AG04450 (cell line): ENCODE data around the gene FAM50B. TPM values are rescaled to one million over a fixed set of nuclear protein-coding genes. Genes with fewer than 3 reads are reported as not detected.
A peak's percentile ranks its signal among the peaks of the same experiment; 100 is the strongest.

Source experiments
- CTCF ChIA-PET: fragments of 300-600, 350-600 bp; formaldehyde crosslinking; extraction: SDS; loops from one replicate; lab custom pipeline; 2022; ENCODE audit warnings: antibody characterized with exemption, inconsistent platforms; lab: Charles Lee
- POLR2A ChIA-PET: fragments of 350-600 bp; formaldehyde crosslinking; extraction: SDS; loops from one replicate; lab custom pipeline; 2021; ENCODE audit warnings: antibody characterized with exemption, inconsistent platforms; lab: Yijun Ruan, JAX
- DNase-seq: peaks from one replicate; pipeline ENCODE4 v3.0.0-alpha.2; 2011; ENCODE audit warnings: low read depth, low spot score
- H3K27ac ChIP-seq: one replicate; pipeline ENCODE4 v1.5.1; 2012; ENCODE audit warnings: low read depth, low read length, control low read depth
- H3K27me3 ChIP-seq: one replicate; pipeline ENCODE4 v1.6.0; 2012; ENCODE audit warnings: low read length; ENCODE audit not compliant: control insufficient read depth, insufficient read depth
- H3K4me3 ChIP-seq: 2 replicates; pipeline ENCODE4 v1.5.1; 2011; ENCODE audit warnings: mild to moderate bottlenecking, low read depth, low read length, control low read depth
- H3K9me3 ChIP-seq: 2 replicates; pipeline ENCODE4 v1.5.1; 2012; ENCODE audit warnings: low read length; ENCODE audit not compliant: control insufficient read depth, insufficient read depth
- polyA plus RNA-seq: library from polyadenylated mRNA; depleted of rRNA; stranded (reverse); fragments of >200 nt; gene quantifications from 2 replicates; pipeline ENCODE4 v1.2.3, GENCODE V29; 2011
- TF ChIP-seq, protein P1 (sequence below): IDR thresholded peaks from 2 replicates; pipeline ENCODE4 v1.5.1; 2011; ENCODE audit warnings: low read depth, low read length, control low read depth, inconsistent platforms

FAM50B gene
- polyA plus RNA-seq, 1 experiment: 4.5 TPM

DNA sequence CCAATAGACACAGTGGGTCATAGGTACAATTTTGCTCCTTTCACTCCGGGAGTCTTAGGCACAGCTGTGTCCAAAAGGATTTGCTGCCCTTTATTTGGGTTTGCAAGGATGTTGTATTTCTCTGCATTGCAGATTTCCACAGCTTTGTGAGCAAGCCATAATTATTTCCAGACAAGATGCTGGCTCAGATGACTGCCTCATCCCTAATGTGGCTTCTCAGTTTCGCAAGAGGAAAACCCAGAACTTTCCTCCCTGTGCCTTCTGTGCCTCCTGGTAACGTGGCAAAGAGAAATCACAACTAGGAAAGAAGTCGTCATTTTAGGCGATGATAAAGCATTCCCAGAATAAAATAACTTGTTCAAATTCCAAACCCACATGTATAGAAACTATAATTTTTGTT lies 33.7 kb downstream of the FAM50B start:
- ChIA-PET CTCF (interaction anchor here (0.8 to 2.7 kb wide), 2 partner anchors 33 to 95 kb away, joined by 3 to 13 read pairs; partner anchors contain the start of gene FAM50B), POLR2A (interaction anchor here (0.6 kb wide), 1 partner anchor 100 kb away, joined by 5 read pairs; no protein-coding TSS in a partner anchor)
- H3K4me3 ChIP-seq: no peak overlapping the region
- TF ChIP-seq, protein P1, sequence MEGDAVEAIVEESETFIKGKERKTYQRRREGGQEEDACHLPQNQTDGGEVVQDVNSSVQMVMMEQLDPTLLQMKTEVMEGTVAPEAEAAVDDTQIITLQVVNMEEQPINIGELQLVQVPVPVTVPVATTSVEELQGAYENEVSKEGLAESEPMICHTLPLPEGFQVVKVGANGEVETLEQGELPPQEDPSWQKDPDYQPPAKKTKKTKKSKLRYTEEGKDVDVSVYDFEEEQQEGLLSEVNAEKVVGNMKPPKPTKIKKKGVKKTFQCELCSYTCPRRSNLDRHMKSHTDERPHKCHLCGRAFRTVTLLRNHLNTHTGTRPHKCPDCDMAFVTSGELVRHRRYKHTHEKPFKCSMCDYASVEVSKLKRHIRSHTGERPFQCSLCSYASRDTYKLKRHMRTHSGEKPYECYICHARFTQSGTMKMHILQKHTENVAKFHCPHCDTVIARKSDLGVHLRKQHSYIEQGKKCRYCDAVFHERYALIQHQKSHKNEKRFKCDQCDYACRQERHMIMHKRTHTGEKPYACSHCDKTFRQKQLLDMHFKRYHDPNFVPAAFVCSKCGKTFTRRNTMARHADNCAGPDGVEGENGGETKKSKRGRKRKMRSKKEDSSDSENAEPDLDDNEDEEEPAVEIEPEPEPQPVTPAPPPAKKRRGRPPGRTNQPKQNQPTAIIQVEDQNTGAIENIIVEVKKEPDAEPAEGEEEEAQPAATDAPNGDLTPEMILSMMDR: no peak
- peak; percentile 53 for DNase-seq
- H3K27me3 ChIP-seq: no peaks in the 10 kb centered on the region
- peak overlapping the region; percentile 66 for H3K27ac ChIP-seq
- H3K9me3 ChIP-seq: no peaks in the 10 kb centered on the region

DNA sequence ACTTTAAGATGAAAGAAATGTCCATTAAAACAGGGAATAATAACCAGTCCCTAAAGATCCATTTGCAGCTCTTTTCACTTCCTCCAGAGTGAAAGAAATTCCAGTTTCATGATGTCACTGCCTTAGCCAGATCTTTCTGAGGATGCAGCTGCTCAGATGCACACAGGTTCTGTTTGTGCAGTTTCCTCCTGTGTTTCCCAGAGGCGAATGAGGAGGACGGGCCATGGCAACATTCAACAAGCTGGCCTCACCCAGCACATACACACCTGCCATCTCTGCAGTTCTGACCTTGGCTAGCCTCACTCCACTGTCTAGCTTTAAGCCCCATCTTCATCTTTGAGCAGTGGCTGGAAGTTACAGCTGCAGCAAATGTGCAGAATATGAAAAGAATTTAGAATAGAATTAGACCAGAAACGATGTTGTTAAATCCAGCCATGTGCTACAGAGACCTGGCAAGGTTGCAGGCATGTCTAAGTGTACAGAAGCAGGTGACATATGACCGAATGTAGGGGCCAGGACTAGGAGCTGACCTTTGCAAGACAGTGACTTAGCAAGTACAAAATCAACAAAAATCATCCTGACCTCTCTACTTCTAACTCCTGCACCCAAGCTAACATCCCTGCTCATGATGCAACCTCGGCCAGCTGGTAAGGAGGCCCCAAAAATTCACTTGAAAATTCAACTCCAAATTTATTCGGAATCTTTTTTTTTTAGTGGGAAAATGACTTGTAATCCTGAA lies 35.0 kb downstream of the FAM50B start:
- ChIA-PET CTCF (interaction anchor here (0.9 to 2.7 kb wide), 7 partner anchors 12 to 143 kb away, joined by 3 to 13 read pairs (median 5); partner anchors contain the start of gene FAM50B), POLR2A (interaction anchor here (1.1 to 1.5 kb wide), 4 partner anchors 26 to 135 kb away, joined by 3 to 7 read pairs (median 4); partner anchors contain the start of gene FAM50B)
- peak; percentile 50 for DNase-seq
- H3K27ac ChIP-seq: peak overlapping the region; percentile 55
- TF ChIP-seq, protein P1: no peak
- no peaks in the 10 kb centered on the region for H3K27me3 ChIP-seq
- H3K9me3 ChIP-seq: no peaks in the 10 kb centered on the region
- no peak overlapping the region for H3K4me3 ChIP-seq

DNA sequence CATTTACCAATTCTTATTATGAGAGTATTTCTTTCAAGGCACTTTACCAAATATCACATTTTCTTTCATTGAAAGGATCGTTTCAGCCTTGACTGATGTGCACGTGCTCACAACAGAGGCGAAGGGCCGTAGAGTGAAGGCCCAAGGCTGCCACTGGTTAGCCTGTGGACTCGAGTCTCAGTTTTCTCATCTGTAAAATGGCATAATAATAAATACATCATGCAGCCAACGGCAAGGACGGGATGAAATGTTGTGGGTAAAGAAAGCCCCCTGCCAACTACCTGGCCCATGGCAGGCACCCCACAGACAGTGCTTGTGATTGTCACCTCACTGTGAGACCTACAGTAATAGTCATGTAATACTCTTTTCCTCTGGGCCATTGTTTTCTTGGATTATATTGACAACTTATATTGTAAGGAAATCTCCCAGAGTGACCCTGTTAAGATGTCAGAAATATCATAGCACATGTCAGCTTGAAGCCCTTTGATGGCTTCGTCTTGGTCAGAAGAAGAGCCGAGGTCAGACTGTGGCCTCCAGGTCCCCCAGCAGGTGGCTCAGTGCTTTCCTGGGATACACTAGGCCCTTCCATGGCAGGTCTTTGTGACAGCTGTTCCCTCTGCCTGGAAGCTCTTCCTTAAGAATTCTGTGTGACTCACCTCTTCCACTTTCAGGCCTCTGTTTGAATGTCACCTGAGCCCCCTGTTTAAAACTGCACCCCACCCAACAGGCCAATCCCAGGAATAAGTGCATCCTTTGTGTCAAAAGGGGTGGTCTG lies 36.3 kb downstream of the FAM50B start:
- no peak overlapping the region for H3K4me3 ChIP-seq
- no peaks in the 10 kb centered on the region for H3K27me3 ChIP-seq
- H3K27ac ChIP-seq: no peak overlapping the region
- POLR2A ChIA-PET: no interaction called here
- CTCF ChIA-PET: interaction anchor here (1.5 to 5.3 kb wide), 3 partner anchors 37 to 142 kb away, joined by 4 to 34 read pairs (median 7); partner anchors contain the start of gene FAM50B
- no peak for DNase-seq
- TF ChIP-seq, protein P1: peak; percentile 35
- no peaks in the 10 kb centered on the region for H3K9me3 ChIP-seq

DNA sequence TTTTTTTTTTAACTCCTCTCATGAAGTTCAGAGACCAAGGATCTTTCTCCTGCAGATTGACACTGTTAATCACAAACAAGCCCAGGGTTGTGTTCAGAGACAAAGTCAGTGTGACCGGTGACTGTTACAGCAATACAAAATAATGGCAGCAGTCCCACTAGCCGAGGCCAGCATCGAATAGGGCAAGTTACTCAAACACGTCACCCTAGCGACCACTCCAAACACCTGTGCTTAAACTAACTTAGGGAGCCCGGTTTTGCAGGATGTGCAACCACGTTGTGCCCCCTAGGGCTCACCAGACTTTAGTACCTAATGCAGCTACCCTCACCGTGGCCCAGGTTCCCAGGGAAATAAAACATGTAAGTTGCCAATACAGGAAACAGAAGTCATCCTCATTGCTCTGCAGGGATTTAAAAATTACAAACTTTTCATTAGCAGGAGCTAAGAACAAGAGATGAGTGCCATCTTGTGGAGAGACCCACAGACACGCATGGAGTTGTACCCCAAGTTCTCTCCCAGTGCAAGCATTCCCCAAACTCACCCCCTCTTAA lies 38.1 kb downstream of the FAM50B start:
- no peaks in the 10 kb centered on the region for H3K9me3 ChIP-seq
- no peak overlapping the region for H3K4me3 ChIP-seq
- H3K27me3 ChIP-seq: no peaks in the 10 kb centered on the region
- TF ChIP-seq, protein P1: peak; percentile 65
- no peak overlapping the region for H3K27ac ChIP-seq
- no peak for DNase-seq
- POLR2A ChIA-PET: interaction anchor here (1.2 kb wide), 1 partner anchor 139 kb away, joined by 5 read pairs; no protein-coding TSS in a partner anchor
- CTCF ChIA-PET: interaction anchor here (0.8 to 5.3 kb wide), 19 partner anchors 12 to 613 kb away, joined by 3 to 34 read pairs (median 5); partner anchors contain the start of gene FAM50B
